GM18861 (cell line): Measurements from ENCODE around the gene CCDC28A.
"Not testable (repeated sequence)": the region's sequence is repeated elsewhere in the genome, so short reads cannot be mapped to it uniquely, and the experiment has no call there.

Experiments used
- ATAC-seq: cut with Tn5 transposase; IDR thresholded peaks from one replicate; pipeline ENCODE4 v1.9.1; 2021; ENCODE audit not compliant: unreplicated experiment

Gene CCDC28A

DNA sequence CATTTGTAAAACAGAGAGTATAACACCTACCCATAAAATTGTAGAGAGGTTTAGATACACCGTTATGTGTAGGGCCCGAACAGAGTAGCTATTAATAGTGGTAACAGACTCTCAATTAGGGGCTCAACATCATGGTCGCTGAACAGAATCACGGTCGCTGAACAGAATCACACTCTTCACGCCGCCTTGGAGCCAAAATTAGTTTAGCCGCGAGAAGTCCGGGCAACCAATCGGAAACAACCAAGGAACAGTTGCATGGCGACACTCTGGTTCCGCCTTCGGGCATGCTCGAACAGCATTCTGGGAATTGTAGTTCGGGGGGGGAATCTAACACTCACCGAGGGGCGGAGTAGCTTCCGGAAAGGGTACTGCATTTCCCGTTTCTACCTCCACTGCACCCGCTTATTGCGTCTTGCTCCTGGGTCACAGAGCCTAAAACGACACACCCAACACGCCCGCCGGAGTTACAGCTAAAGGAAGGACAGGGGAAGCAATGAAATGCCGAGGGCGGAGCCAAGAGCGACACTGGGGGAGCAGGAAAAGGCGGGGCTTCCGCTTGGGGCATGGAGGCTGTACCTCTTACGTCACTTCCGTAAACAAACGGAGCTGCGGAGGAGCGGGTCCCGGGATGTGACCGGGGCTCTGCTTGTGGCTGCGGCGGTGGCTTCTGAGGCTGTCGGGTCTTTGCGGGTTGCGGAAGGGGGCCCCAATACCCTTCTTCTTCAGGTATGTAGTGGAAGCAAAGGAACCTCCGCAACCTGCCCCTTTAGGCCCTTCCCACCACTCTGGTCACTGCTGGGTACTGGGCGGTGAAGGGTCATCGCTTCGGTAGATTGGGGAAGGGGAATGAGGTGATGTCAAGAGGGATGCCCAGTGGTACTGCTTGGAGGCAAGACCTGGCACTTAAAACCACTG lies at the start of gene CCDC28A:
CCDC28A (plus strand) TSS at position 593 of the 915 bp plus-strand sequence. CDS start 2,352 bp downstream, outside the sequence.
- ATAC-seq, result peak; percentile 83

DNA sequence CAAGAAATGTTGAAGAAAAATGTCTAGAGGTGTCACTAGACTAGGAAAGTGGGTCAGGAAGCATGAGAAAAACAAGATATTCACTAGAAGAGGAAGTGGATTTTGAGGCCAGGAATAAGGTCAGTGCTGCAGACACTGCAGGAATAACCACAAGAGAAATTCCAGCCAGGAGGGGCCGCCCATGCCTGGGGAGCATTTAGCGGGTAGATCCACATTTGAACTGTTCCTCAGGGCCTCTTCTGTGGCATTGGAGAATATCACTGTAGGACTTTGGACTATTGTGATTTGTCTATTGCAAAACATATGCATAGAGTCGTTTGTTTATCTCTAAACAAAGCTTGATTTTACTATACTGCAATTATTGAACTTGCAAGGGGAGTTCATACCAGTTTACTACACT lies 49.6 kb upstream of the CCDC28A start:
- no peak for ATAC-seq

DNA sequence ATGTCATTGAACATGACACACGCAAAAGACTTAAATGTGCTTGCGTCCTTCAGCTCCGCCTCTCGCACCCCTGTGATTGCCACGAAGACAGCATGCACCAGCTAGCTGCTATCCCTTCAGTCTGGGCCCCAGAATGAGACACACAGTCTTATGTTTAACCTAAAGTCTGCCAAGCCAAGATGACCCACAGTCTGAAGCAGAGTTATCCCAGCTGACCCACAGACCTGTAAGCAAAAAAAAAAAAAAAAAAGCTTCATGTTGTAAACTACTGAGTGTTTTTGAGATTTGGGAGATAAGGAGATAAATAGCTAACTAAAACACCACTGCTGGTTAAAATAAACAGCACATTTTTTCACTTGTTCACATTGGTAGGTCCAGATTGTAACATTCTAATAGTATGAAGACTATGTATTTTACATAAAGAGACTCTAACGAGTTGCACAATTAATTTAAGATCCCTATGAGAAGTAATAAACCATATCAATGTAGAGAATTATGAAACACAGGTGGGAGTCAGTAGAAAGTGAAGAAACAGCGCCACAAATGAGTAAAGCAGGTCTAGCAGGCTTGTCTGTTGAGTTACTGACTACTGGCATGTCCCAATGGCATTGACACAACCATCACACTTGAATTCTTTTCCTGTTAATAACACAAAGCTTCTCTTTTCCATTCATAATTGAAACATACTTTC lies 47.4 kb upstream of the CCDC28A start:
- no peak for ATAC-seq

DNA sequence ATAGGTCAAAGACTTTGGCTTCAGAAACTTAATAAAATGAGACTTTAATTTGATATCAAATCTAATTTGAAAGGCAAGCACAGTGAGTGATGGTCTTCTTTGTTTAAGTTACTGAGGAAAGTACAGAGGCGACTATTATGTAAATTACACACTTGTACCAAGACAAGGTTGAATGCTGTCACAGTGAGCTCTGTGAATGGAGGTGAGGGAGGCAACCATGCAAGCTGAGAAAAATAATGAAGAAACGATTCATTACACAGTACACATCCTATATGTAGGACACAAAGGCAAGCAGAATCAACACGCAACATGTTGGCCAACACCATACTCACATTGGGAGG lies 46.8 kb upstream of the CCDC28A start:
- ATAC-seq, result no peak

DNA sequence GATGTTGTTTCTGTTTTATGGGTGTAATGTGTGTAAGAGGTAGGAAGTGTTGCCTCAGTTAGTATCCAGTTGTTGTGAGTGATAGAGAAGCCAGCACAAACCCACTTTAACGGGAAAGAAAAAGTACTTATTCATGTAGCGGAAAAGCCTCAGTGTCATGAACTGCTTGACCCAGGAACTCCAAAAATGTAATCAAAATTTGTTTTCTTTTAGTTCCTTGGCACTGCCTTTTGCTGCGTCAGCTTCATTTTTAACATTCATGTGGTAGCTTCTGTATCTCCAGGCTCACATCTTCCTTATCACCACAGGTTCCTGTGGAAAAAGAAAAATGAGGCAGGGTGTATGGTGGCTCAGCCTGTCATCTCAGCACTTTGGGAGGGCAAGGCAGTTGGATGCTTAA lies 46.4 kb upstream of the CCDC28A start:
- no peak for ATAC-seq

DNA sequence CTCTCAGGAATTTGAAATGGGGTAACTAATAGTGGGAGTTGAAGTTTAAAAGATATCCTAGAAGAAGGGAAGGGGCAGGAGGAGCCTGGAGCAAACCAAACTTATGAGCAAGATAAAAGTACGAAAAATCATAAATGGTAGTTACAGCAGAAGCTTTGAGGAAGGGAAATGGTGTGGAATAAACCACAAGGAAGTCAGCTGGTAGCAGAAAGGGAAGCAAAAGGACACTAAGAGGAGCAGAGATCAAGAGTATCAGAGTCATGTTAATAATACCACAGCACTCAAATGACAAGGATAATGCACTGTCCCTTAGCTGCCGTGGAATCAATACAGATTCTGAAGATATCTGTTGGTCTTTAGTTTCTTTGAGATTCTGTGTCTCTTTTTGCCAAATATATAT lies 44.9 kb upstream of the CCDC28A start:
- ATAC-seq, result no peak

DNA sequence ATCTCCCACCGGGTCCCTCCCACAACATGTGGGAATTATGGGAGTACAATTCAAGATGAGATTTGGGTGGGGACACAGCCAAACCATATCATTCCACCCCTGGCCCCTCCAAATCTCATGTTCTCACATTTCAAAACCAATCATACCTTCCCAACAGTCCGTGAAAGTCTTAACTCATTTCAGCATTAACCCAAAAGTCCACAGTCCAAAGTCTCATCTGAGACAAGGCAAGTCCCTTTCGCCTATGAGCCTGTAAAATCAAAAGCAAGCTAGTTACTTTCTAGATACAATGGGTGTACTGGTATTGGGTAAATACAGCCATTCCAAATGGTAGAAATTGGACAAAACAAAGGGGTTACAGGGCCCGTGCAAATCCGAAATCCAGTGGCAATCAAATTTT lies 43.5 kb upstream of the CCDC28A start:
- not testable (repeated sequence) for ATAC-seq

DNA sequence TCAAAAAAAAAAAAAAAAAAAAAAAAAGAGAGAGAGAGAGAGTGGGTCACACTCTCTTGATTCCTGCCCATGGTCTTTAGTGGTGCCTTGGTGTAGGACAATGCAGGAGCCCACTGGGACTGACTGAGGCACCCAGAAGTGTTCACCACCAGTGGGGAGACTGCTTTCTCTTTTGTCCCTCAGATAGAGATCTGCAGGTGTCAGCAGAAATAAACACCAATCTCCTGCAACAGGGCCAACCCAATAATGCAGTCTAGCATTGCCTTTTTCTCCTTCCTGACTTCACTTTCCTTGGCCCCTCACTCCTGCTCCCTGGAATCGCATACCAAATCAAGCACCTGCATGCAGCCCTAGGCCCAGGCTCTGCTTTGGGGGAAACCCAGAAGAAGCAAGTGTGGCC lies 39.0 kb upstream of the CCDC28A start:
- no peak for ATAC-seq

DNA sequence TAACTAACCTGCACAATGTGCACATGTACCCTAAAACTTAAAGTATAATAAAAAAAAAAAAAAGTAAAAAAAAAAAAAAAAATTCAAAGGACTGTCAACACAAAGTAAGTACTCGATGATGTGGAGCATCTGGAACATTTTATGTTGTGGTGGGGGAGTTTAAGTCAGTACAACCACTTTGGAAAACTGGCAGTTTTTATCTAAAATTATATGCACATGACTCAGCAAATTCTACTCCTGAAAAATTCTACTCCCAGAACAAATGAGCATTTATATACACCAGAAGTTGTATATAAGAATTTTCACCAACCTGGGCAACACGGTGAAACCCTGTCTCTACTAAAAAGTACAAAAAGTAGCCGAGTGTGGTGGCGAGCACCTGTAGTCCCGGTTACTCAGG lies 36.9 kb upstream of the CCDC28A start:
- no peak for ATAC-seq

DNA sequence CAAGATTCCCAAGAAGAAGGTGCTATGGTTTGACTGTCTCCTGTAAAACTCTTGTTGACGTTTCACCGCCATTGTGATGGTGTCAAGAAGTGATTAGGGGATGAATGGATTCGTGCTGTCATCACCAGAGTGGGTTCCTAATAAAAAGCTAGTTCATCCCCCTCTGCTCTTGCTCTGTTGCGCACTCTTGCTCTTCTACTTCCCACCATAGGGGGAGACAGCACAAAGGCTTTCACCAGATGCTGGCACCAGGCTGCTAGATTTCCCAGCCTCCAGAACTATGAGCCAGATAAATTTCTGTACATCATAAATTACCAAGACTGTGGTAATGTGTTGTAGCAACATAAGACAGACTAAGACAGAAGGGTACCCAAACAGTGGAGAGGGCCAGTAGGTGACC lies 21.6 kb upstream of the CCDC28A start:
- ATAC-seq, result no peak

DNA sequence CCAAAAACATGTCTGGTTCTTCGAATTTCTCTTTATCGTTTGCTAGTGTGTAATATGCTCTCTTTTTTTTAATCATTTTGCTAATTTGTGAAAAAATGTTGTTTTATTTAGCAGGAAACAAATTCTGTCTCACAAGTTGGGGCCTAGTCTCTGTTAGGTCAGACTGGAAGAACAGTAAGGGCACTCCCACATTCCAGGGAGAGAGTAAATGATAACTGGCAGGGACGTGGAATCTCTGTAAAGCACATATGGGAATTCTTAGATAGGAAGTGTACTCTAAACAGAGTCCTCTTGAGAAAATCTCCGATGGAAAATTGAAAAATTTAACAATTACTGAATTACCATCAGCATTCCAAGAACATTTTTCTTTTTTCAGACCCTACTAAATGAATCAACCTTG lies 16.4 kb upstream of the CCDC28A start:
- ATAC-seq, result no peak

DNA sequence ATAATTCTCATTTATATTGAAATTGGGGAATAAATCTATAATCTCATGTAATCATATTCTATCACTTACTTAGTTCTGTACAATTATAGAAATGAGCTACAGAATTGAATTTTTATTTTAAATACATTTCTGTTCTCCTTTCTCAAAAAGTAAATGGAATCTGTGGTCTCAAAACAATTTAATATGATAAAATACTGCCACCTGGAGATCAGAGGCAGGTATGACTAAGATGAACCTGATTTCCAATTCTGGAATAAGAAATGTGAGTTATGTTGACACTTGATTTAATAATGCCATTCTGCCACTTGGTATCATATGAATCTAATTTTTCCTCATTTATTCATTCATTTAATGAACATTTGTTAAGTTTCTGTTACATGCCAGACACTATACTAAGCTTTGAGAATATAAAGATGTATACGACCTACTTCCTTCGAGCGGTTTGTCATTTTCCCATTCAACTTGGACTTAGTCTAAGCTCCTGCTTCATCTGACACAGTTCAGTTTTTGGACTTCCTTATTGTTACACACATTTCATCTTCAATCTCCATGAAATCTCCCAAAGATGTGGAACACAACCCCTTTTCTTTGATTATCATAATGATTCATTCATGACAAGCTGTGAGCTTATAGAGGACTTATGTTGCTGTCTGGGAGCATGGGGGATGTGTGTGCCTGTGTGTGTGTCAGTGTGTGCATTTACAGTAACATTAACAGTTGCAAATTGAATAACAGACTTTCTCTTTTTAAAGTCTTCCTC lies 7.5 kb upstream of the CCDC28A start:
- ATAC-seq, result no peak

DNA sequence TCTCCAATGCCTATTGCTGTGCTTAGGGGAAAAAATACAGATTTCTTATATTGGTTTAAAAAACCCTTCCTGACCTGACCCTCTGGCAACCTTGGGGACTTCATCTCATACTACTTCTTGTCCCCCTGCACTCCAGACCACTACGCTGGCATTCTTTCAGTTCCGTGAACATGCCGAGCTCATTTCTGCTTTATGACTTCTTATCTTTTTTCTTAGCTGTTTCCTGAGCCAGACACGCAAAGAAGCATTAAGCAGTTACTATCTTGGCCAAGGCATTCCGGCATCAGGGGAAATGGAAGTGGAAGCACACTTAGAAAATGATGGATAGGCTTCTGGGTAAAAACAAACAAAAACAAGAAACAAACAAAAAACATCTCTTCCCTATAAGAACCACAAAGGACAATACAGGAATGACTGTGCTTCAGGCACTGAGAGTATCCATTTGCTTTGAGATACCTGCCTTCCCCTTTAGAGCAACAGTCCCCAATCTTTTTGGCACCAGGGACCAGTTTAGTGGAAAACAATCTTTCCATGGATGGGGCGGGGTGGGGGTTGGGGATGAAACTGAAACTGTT lies 4.4 kb upstream of the CCDC28A start:
- no peak for ATAC-seq

DNA sequence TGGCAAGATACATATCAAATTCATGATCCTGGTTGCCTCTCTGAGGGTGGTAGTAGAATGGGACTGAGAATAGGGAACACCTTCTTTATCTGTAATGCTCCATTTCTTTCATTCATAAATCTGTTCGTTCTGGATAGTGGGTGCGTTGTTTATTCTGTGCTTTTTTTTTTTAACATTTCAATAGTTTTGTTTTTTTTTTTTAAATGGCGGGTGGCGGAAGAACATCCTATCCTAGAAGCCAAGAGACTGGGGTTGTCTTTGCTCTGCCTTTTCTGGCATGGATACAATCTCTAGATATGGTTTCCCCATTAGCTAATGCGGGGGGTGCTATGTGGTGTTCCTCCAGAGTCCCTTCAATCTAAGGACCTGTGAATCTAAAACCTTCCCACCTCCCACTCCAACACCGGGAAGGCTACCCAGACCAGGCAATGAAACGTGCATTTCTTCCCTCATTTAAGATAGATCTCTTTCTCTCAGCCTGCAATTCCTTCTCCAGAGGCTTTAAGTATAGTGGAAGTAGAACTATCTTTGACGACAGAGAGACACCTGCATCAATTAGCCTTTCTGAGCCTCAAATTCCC lies 883 bp upstream of the CCDC28A start:
- no peak for ATAC-seq

DNA sequence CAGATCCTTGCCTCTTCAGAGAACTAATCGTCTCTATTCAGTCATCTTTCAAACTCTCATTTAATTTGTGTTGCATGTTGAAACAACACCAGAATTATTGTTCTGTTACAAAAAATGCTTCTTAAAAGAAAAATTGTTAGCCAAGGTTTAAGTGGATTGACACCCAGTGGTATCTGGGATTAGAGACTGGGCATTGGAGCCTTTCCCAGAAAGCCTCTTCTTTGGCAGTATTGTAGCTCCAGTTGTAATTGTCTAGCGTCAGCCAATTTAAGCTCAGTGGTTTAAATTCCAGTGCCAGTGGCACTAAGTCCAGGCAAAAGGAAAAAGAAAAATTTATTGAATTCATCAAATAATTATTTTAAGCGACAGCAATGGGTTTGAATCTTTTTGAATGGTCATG lies 801 bp downstream of the CCDC28A start:
- no peak for ATAC-seq

DNA sequence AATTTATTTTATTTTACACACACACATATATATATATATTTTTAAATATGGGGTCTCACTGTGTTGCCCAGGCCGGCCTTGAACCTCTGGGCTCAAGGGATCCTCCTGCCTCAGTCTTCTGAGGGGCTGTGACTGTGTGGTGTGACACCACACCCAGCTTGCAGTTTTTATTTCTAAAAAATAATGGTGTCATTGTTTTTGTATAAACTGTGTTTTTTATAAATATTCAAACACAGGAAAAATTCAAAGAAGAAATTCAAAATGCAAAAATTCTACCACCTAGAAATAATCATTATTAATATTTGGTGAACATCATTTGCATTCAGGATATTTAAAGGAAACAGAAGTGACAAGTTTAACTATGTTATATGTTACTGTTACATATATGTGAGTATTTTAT lies 3.1 kb downstream of the CCDC28A start:
- ATAC-seq, result no peak

DNA sequence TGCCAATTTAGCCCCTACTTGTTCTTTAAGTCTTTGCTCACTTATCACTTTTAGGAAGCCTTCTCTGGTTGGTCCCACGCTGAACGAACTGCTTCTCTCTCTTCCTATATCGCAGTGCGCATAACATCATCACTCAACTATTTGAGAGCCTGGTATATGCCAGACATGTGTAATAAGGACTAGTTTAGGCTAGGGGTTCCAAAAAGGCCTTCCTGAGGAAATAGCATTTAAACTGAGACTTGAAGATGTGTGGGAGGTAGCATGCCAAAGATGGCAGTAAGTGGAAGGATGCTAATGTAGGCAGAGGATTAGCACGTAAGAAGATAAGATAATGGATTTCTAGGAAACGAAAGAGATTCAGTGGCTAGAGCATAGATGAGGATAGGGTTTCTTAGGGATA lies 4.8 kb downstream of the CCDC28A start:
- ATAC-seq, result no peak

DNA sequence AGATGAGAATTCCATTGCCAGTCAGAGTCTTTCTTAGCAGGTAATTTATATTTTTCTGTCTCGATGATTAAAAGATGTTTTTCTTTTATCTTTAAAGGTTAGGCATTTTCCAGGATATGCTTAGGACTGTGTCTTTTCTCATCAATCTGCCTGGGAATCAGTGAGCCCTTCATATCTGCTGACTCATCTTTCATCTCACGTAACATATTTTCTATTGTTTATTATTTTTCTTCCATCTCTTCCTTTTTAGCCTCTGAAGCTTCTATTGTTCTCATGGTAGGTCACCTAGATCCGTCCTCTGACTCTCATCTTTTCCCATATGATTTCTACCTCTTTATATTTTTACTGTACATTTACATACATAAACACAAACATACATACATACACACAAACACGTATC lies 8.7 kb downstream of the CCDC28A start:
- ATAC-seq, result no peak

DNA sequence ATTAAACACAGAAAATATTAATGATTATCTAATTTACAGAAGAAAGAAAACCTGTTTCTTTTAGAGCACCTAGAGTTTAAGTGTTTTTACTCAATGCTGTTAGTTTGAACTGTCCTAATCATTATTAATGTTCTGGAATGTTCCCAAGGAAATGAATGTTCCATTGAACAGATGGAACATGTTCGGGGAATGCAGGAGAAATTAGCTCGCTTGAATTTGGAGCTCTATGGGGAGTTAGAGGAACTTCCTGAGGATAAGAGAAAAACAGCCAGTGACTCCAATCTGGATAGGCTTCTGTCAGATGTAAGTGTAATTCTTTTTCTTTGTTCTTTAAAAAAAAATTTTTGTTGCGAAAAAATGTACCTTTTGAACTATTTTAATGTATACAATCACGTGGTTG lies 11.5 kb downstream of the CCDC28A start:
- no peak for ATAC-seq

DNA sequence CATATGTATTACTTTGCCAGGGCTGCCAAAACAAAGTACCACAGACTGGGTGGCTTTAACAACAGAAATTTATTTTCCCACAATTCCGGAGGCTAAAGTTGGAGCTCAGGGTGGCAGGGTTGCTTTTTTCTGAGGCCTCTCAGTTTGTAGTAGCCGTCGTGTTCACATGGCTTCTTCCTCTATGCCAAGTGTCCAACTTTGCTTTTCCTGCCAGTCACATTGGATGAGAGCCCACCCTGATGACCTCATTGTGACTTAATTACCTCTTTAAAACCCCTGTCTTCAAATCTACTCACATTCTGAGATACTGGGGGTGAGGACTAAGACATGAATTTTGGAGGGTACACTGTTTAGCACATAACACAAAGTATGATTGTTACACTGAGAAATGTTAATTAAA lies 12.4 kb downstream of the CCDC28A start:
- ATAC-seq, result no peak

DNA sequence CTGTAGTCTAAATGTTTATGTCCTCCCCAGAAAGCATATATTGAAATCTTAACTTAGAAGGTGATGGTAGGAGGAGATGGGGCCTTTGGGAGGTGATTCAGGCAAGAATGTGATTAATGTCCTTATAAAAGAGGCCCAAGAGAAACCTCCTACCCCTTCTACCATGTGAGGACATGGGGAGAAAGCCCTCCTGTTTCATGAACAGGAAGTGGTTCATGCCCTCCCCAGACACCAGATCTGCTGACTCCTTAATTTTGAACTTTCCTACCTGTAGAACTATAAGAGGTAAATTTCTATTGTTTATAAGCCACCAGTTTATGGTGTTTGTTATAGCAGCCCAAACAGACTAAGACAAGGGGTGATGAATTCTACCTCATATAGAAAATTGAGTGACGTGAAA lies 13.6 kb downstream of the CCDC28A start:
- ATAC-seq, result no peak
